ENCODE measurements around the gene TANC1. TPM values are rescaled to one million over a fixed set of nuclear protein-coding genes. Genes with fewer than 3 reads are reported as not detected.
A peak's percentile ranks its signal among the peaks of the same experiment; 100 is the strongest.

Gene TANC1
- total RNA-seq, 4 donors from 2014 or later, result 34.5 to 125 (median 47.0) TPM

- Histone ChIP-seq H3K27ac (peak overlapping the region in 1 of 4 donors; percentile 8), H3K9me3 (no peaks in the 10 kb centered on the region), H3K4me3 (no peak overlapping the region), H3K27me3 (no peaks in the 10 kb centered on the region), H3K4me1 (peaks cover 0 to 37% (median 24%) of the 10 kb centered on the region in 4 donors), H3K36me3 (no peaks in the 10 kb centered on the region)
- in situ Hi-C loops (cut with MboI; ENCODE audit: low pct_ligation_motif_present in 1 of 4, low pct_unique_long_range_greater_than_20kb in 1 of 4, low sequenced_read_pairs in 3 of 4) (no loop called here), intact Hi-C loops (cut with DNase I; ENCODE audit: low total_unique reads) (no loop called here)
- TF ChIP-seq POLR2AphosphoS5 (IDR thresholded peaks at IDR 0.05) (no peak), POLR2A (IDR thresholded peaks at IDR 0.05) (no peak), CTCF (IDR thresholded peaks at IDR 0.05) (no peak), EP300 (IDR thresholded peaks at IDR 0.05; ENCODE audit: low read depth) (no peak)
- WGBS, 2 donors (ENCODE audit: low coverage in 1 of 2), result 90 to 100% methylated on average over 2 to 8 of the region's 8 CpGs
- no peak for DNase-seq
Observed at GRCh38 chr2:159000072-159000471, 31.6 kb downstream of the TANC1 start.

GRCh38 chr2:159002462-159003111 is 34.1 kb downstream of the TANC1 start:
- Histone ChIP-seq H3K27ac (no peak overlapping the region), H3K4me1 (peaks cover 0 to 17% (median 9%) of the 10 kb centered on the region in 4 donors), H3K4me3 (no peak overlapping the region), H3K9me3 (no peaks in the 10 kb centered on the region), H3K36me3 (no peaks in the 10 kb centered on the region), H3K27me3 (no peaks in the 10 kb centered on the region)
- intact Hi-C loops (cut with DNase I; ENCODE audit: low total_unique reads), result no loop called here
- WGBS, 2 donors (ENCODE audit: low coverage in 1 of 2), result 38 to 48% methylated on average over 4 to 7 of the region's 7 CpGs
- in situ Hi-C loops (cut with MboI; ENCODE audit: low pct_ligation_motif_present in 1 of 4, low pct_unique_long_range_greater_than_20kb in 1 of 4, low sequenced_read_pairs in 3 of 4), result no loop called here
- DNase-seq, result no peak
- TF ChIP-seq EP300 (IDR thresholded peaks at IDR 0.05; ENCODE audit: low read depth), result no peak

- TF ChIP-seq CTCF (IDR thresholded peaks at IDR 0.05), result no peak
- no peak for TF ChIP-seq POLR2A (IDR thresholded peaks at IDR 0.05)
- TF ChIP-seq EP300 (IDR thresholded peaks at IDR 0.05; ENCODE audit: low read depth), result no peak
- no peak for TF ChIP-seq POLR2AphosphoS5 (IDR thresholded peaks at IDR 0.05)
- no peak overlapping the region for H3K27ac ChIP-seq
Observed at GRCh38 chr2:159003555-159003954, 35.1 kb downstream of the TANC1 start.

GRCh38 chr2:159004849-159005248 is 36.4 kb downstream of the TANC1 start:
- Histone ChIP-seq H3K27ac (no peak overlapping the region), H3K4me1 (peaks cover 0 to 3% (median 0%) of the 10 kb centered on the region in 4 donors), H3K36me3 (no peaks in the 10 kb centered on the region), H3K4me3 (no peak overlapping the region), H3K9me3 (no peaks in the 10 kb centered on the region), H3K27me3 (no peaks in the 10 kb centered on the region)
- WGBS, 2 donors (ENCODE audit: low coverage in 1 of 2), result 93 to 100% methylated on average over 2 to 6 of the region's 6 CpGs
- DNase-seq, result no peak
- in situ Hi-C loops (cut with MboI; ENCODE audit: low pct_ligation_motif_present in 1 of 4, low pct_unique_long_range_greater_than_20kb in 1 of 4, low sequenced_read_pairs in 3 of 4) (no loop called here), intact Hi-C loops (cut with DNase I; ENCODE audit: low total_unique reads) (no loop called here)
- no peak for TF ChIP-seq EP300 (IDR thresholded peaks at IDR 0.05; ENCODE audit: low read depth)
- no peak for TF ChIP-seq POLR2AphosphoS5 (IDR thresholded peaks at IDR 0.05)
- TF ChIP-seq POLR2A (IDR thresholded peaks at IDR 0.05), result no peak
- TF ChIP-seq CTCF (IDR thresholded peaks at IDR 0.05), result no peak

More at GRCh38 chr2:159003555-159003954, 35.1 kb downstream of the TANC1 start:
- in situ Hi-C loops (cut with MboI; ENCODE audit: low pct_ligation_motif_present in 1 of 4, low pct_unique_long_range_greater_than_20kb in 1 of 4, low sequenced_read_pairs in 3 of 4) (no loop called here), intact Hi-C loops (cut with DNase I; ENCODE audit: low total_unique reads) (no loop called here)
- Histone ChIP-seq H3K4me3 (no peak overlapping the region), H3K9me3 (no peaks in the 10 kb centered on the region), H3K36me3 (no peaks in the 10 kb centered on the region), H3K27me3 (no peaks in the 10 kb centered on the region), H3K4me1 (peaks cover 0 to 14% (median 7%) of the 10 kb centered on the region in 4 donors)
- 93% methylated on average over 13 of the region's 13 CpGs; no CpG with 5 or more reads in 1 of the 2 donors for WGBS, 2 donors (ENCODE audit: low coverage in 1 of 2)
- DNase-seq, result no peak

Data from transverse colon (tissue), 4 donors.